SK-N-SH treated with all-trans-retinoic acid at 6 μM for 48 hours (cell line): ENCODE measurements around the gene IGF1.

Experiments used
- ARNTL ChIP-seq: fragments of 450-650 bp; formaldehyde crosslinking; IDR thresholded peaks from 2 replicates; pipeline ENCODE4 v1.5.0; 2020; ENCODE audit warnings: low read depth, mild to moderate bottlenecking, moderate library complexity, borderline replicate concordance
- CREB5 ChIP-seq: fragments of 250-450 bp; sonication (Bioruptor Pico); IDR thresholded peaks from 2 replicates; pipeline ENCODE4 v1.5.1; 2020; ENCODE audit warnings: low read depth, mild to moderate bottlenecking, moderate library complexity
- CSDC2 ChIP-seq: fragments of 250-450 bp; sonication (Bioruptor Pico); IDR thresholded peaks from 2 replicates; pipeline ENCODE4 v1.5.0; 2020; ENCODE audit warnings: mild to moderate bottlenecking, moderate library complexity
- SNAI2 ChIP-seq: fragments of 250-450 bp; sonication (Bioruptor Pico); IDR thresholded peaks from 2 replicates; pipeline ENCODE4 v1.5.0; 2020; ENCODE audit warnings: mild to moderate bottlenecking, moderate library complexity
- TOX ChIP-seq: fragments of 250-450 bp; sonication (Bioruptor Pico); IDR thresholded peaks from 2 replicates; pipeline ENCODE4 v1.8.0; 2021; ENCODE audit warnings: mild to moderate bottlenecking, moderate library complexity, borderline replicate concordance
- ZFP30 ChIP-seq: fragments of 450-650 bp; formaldehyde crosslinking; IDR thresholded peaks from 2 replicates; pipeline ENCODE4 v1.5.0; 2022; ENCODE audit warnings: mild to moderate bottlenecking, moderate library complexity
- ZNF565 ChIP-seq: fragments of 450-650 bp; formaldehyde crosslinking; conservative IDR thresholded peaks from 2 replicates; pipeline ENCODE4 v1.5.0; 2020; ENCODE audit warnings: low read depth, mild to moderate bottlenecking, moderate library complexity
- TF ChIP-seq, protein P1 (sequence below): fragments of 250-450 bp; sonication (Bioruptor Pico); IDR thresholded peaks from 2 replicates; pipeline ENCODE4 v1.5.1; 2021; ENCODE audit warnings: mild to moderate bottlenecking, moderate library complexity

- TF ChIP-seq CREB5: no peak
- TF ChIP-seq TOX (CRISPR knock-in tag): no peak
- no peak for TF ChIP-seq SNAI2 (CRISPR knock-in tag)
- TF ChIP-seq ZNF565 (CRISPR knock-in tag): no peak
- TF ChIP-seq ARNTL (CRISPR knock-in tag): no peak
- TF ChIP-seq, protein P1, sequence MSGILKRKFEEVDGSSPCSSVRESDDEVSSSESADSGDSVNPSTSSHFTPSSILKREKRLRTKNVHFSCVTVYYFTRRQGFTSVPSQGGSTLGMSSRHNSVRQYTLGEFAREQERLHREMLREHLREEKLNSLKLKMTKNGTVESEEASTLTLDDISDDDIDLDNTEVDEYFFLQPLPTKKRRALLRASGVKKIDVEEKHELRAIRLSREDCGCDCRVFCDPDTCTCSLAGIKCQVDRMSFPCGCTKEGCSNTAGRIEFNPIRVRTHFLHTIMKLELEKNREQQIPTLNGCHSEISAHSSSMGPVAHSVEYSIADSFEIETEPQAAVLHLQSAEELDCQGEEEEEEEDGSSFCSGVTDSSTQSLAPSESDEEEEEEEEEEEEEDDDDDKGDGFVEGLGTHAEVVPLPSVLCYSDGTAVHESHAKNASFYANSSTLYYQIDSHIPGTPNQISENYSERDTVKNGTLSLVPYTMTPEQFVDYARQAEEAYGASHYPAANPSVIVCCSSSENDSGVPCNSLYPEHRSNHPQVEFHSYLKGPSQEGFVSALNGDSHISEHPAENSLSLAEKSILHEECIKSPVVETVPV (CRISPR knock-in tag): no peak
- no peak for TF ChIP-seq ZFP30
- TF ChIP-seq CSDC2: no peak
Observed at GRCh38 chr12:102501773-102502172, 21.4 kb upstream of the IGF1 start.
